Neural cell (in vitro differentiated cells): ENCODE data around the gene SEMA3F.

Experiments used
- EP300 ChIP-seq: fragments of 450-650 bp; conservative IDR thresholded peaks from 2 replicates; pipeline ENCODE4 v1.6.1; 2014; ENCODE audit warnings: antibody characterized with exemption, mild to moderate bottlenecking, moderate library complexity; ENCODE audit not compliant: poor library complexity, severe bottlenecking
- EZH2 ChIP-seq: fragments of 200-600, 300-800 bp; shearing (Covaris generic), sonication (generic); IDR thresholded peaks from 2 replicates; pipeline ENCODE4 v1.6.1; 2014; ENCODE audit warnings: antibody characterized with exemption, low read length, borderline replicate concordance, mild to moderate bottlenecking; ENCODE audit not compliant: insufficient read depth, poor library complexity, severe bottlenecking
- POLR2AphosphoS5 ChIP-seq: IDR thresholded peaks from 2 replicates; pipeline ENCODE4 v1.6.1; 2012
- RAD21 ChIP-seq: fragments of 450-650 bp; conservative IDR thresholded peaks from 2 replicates; pipeline ENCODE4 v1.6.1; 2014; ENCODE audit warnings: antibody characterized with exemption, mild to moderate bottlenecking, moderate library complexity
- SMC3 ChIP-seq: fragments of 450-650 bp; conservative IDR thresholded peaks from 2 replicates; pipeline ENCODE4 v1.6.1; 2014; ENCODE audit warnings: antibody characterized with exemption, mild to moderate bottlenecking, moderate library complexity; ENCODE audit not compliant: poor library complexity
- TAF1 ChIP-seq: IDR thresholded peaks from 2 replicates; pipeline ENCODE4 v1.6.1; 2012; ENCODE audit warnings: low read depth
- TF ChIP-seq, protein P1 (sequence below): fragments of 450-650 bp; IDR thresholded peaks from 2 replicates; pipeline ENCODE4 v1.5.1; 2014; ENCODE audit warnings: antibody characterized with exemption, mild to moderate bottlenecking, moderate library complexity; ENCODE audit not compliant: poor library complexity, severe bottlenecking
- TF ChIP-seq, protein P2 (sequence below): IDR thresholded peaks from 2 replicates; pipeline ENCODE4 v1.6.1; 2012; ENCODE audit warnings: borderline replicate concordance

DNA sequence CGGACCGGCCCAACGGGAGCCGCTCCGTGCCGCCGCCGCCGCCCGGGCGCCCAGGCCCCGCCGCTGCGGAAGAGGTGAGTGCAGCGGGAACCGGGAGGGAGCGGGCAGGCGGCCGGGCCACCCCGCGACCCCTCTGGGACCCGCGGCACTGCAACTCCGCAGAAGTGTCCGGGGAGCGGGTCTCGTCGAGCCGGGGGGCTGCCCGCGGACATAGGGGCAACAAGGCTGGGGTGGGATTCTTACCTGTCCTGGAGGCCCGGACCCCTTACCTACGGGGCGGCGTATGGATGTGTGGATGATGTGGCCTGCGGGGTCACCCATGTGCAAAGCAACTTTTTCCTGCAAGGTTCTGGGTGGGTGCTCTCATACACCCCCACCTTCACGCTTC lies 361 bp downstream of the SEMA3F start:
- TF ChIP-seq EP300 (no peak), TAF1 (no peak), EZH2 (no peak), POLR2AphosphoS5 (no peak), SMC3 (no peak), RAD21 (no peak)
- TF ChIP-seq, protein P1, sequence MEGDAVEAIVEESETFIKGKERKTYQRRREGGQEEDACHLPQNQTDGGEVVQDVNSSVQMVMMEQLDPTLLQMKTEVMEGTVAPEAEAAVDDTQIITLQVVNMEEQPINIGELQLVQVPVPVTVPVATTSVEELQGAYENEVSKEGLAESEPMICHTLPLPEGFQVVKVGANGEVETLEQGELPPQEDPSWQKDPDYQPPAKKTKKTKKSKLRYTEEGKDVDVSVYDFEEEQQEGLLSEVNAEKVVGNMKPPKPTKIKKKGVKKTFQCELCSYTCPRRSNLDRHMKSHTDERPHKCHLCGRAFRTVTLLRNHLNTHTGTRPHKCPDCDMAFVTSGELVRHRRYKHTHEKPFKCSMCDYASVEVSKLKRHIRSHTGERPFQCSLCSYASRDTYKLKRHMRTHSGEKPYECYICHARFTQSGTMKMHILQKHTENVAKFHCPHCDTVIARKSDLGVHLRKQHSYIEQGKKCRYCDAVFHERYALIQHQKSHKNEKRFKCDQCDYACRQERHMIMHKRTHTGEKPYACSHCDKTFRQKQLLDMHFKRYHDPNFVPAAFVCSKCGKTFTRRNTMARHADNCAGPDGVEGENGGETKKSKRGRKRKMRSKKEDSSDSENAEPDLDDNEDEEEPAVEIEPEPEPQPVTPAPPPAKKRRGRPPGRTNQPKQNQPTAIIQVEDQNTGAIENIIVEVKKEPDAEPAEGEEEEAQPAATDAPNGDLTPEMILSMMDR = no peak
- TF ChIP-seq, protein P2, sequence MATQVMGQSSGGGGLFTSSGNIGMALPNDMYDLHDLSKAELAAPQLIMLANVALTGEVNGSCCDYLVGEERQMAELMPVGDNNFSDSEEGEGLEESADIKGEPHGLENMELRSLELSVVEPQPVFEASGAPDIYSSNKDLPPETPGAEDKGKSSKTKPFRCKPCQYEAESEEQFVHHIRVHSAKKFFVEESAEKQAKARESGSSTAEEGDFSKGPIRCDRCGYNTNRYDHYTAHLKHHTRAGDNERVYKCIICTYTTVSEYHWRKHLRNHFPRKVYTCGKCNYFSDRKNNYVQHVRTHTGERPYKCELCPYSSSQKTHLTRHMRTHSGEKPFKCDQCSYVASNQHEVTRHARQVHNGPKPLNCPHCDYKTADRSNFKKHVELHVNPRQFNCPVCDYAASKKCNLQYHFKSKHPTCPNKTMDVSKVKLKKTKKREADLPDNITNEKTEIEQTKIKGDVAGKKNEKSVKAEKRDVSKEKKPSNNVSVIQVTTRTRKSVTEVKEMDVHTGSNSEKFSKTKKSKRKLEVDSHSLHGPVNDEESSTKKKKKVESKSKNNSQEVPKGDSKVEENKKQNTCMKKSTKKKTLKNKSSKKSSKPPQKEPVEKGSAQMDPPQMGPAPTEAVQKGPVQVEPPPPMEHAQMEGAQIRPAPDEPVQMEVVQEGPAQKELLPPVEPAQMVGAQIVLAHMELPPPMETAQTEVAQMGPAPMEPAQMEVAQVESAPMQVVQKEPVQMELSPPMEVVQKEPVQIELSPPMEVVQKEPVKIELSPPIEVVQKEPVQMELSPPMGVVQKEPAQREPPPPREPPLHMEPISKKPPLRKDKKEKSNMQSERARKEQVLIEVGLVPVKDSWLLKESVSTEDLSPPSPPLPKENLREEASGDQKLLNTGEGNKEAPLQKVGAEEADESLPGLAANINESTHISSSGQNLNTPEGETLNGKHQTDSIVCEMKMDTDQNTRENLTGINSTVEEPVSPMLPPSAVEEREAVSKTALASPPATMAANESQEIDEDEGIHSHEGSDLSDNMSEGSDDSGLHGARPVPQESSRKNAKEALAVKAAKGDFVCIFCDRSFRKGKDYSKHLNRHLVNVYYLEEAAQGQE = no peak
